Right forelimb (tissue), 1 donor: Measurements from ENCODE around the gene LCN12.

ENCODE experiments used
- DNase-seq: peaks from one replicate; pipeline ENCODE4 v3.0.0-alpha.2; 2018

Gene LCN12

DNA sequence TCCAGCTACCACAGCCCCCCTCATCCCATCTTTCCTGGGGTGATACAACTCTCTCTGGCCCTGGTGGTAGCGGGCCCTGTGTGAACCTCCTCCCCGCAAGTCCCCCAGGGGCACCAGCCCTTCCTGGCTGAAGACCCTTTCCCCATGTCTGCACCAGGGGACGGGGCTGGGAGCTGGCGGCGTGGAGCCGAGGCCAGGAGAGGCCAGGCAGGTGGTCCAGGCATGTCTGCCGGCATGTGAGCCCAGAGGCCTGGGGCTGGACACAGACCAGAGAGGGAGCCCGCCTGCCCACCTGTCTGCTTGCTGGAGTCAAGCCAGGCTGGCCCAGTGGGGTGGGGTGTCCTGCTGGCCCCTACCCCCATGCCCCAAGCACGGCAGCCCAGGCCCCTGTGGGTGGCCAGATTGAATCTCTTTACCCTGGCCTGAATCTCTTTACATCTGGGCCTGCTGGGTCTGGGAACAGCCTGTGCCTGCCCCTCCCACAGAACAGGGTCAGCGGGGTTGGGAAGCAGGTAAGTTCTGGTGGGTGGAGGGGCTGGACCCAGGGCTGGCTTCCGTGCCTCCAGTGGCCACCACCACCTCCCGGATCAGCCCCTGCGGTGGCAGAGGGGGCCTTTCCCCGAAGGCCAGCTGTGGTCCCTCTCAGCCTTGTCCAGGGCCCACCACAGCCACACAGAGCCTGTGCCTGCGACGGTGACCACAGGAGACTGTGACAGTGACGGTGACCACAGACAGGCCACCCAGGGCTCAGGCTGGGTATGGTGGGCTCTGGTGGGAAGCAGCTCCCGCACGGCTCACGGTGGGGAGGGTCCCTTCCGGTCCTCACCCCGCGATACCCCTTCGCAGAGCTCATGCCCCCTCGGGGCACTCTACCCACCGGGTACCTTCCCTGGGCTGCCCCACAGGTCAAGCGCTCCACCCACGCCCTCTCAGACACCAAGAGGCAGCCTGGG lies 7.1 kb downstream of the LCN12 start:
- DNase-seq, result no peak

DNA sequence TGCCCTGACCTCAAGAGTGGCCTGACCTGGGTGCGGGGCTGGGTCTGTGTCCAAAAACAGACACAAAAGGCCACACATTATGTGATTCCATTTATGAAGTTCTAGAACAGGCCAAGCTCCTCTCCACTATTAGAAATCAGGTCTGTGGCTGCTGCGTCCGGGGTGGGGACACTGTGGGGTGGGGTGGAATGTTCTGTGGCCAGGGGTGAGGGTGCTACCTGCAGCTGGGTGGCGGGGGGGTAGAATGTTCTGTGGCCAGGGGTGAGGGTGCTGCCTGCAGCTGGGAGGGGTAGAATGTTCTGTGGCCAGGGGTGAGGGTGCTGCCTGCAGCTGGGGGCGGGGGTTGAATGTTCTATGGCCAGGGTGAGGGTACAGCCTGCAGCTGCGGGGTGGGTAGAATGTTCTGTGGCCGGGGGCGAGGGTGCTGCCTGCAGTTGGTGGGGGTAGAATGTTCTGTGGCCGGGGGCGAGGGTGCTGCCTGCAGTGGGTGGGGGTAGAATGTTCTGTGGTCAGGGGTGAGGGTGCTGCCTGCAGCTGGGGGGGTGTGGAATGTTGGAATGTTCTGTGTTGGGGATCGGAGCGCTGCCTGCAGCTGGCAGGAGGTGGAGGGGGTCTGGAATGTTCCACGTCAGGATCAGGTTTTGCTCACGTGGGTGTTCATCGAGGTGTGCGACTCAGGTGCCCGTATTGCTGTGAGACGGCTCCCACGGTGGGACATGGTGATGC lies 8.3 kb downstream of the LCN12 start:
- no peak for DNase-seq

DNA sequence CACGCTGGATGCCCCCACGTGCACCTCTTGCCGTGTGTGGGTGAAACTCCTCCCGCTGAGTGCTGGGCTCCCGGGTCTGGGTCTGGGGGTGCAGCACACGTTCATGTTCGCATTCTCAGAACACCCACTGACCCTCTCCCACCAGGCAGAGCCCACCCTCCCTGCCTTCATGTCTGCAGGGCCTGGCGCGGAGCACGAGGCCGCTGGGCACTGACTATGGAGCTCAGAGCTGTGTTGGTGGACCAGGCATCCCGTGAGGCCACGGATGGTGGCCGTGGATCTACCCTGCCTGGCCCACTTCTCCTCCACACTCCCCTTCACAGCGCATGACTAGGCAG lies 8.8 kb downstream of the LCN12 start:
- DNase-seq, result no peak

DNA sequence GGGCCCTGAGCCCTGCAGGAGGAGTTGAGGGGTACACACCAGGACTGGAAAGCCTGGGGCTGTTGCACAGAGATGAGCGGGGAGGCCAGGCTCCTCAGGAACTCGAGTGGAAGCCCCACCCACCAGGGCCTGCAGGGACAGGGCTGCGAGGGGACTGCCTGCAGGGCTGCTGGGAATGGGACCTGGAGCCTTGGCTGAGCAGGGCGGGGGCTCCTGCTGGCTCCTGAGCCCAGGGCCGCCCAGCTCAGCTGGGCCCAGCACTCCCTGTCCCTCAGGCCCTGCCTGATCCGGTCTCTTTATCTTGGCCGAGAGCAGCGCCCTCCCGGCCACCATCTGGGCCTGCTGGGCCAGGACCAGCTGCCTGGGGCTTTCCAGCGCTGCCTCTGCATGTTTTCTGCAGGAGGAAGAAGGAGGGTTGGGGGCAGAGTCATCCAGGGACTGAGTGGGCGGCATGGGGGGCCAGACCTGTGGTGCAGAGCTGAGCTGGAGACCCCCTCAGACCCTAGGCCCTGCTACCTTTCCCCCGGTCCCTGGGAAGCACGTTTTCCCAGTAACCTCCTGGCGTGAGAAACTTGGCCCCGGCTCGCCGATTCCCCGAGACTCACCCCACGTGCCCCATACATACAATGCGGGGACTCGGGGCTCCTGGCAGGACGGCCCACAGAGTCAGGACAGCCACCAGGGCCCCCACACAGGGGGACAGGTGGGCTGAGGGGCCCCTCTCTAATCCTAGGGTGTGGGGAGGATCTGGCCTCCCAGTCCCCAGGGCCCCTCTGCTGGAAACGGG lies 9.4 kb downstream of the LCN12 start:
- DNase-seq, result no peak

DNA sequence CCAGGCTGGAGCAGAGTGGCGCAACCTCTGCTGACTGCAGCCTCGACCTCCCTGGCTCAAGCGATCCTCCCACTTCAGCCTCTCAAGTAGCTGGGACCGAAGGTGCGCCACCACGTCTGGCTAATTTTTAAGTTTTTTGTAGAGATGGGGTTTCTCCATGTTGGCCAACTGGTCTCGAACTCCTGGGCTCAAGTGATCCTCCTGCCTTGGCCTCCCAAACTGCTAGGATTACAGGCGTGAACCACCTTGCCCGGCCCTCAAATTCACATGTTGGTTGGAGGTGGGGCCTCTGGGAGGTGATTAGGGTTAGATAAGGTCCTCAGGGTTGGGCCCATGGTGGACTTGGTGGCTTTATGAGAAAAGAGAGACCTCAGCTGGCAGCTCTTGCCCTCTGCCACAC lies 10.1 kb downstream of the LCN12 start:
- no peak for DNase-seq

DNA sequence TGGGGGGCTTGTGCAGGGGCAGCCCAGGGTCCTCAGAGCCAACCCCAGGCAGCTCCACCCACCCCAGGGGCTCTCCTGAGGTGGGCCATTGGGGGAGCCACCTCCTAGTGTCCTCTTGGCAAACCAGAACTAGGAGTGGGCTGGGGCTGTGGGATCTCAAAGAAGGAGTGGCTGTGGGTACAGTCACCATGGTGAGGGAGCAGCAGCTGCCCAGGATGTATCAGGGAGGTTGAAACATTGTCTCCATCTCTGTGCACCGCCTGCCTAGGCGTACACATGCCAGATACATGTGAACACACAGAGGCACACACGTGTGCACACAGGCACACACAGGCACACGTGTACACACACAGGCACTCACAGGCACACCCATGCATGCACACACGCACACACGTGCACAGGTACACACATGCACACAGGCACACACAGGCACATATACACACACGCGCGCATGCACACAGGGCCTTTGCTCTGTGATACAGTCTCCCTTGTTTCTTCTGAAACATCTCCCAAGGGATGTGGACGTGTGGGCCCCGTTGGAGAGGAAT lies 10.7 kb downstream of the LCN12 start:
- DNase-seq, result no peak

DNA sequence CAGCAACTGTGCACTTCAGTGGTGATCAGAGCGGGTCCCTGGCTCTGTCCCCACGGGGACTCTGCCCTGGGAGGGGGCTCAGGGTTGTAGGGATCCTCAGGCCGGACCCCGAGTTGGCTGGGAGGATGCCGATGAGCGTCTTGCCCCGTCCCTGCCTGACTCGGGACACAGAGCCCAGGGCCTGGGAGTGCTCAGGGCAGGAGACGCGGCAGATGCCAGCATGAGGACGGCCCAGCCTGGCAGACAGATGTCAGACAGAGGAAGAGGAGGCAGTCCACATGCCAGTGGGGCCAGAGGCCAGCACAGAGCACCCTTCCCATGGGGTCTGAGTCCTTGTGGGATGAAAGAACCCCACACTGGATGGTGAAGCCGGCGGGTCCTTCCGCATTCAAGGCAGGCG lies 11.3 kb downstream of the LCN12 start:
- DNase-seq, result no peak

DNA sequence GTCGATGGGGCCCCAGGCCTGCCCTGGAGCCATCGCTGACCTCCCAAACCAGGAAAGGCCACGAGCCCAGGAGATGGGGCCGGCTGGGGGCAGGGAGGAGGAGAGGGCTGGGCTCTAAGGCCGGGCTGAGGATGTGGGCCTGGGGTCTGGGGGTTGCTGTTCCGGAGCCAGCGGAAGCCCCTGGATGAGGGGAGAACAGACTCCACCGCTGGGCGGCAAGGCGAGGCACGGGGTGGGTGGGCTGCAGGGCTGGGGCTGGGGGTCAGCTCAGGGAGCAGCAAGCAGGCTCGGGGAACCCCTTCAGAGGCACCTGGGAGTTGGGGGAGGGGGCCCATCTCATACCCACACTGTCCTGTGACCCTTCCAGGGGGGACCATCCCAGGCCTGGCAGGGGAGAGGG lies 11.7 kb downstream of the LCN12 start:
- DNase-seq, result no peak

DNA sequence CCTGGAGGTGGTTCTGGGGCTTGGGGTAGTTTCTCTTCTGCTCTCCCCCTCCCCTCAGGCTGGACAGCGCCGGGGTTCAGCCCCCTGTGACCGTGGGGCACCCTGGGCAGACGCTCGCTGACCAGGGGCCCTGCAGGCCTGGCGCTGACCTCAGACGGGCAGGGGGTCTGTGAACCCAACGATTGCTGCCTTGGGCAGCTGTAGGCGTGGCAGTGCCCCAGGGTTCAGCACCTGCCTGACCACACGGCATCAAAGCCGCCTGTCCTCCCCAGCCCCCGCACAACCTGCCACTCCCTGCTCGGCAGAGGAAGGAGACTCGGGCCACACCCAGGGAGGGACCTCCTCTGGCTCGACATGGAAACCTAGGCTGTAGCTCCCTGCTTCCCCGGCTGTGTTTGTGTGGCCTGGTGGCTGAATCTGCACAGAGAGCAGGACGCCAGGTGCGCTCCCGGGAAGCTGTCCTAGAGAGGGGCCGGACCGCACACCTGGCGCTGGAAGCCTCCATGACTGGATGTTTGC lies 12.2 kb downstream of the LCN12 start:
- no peak for DNase-seq

DNA sequence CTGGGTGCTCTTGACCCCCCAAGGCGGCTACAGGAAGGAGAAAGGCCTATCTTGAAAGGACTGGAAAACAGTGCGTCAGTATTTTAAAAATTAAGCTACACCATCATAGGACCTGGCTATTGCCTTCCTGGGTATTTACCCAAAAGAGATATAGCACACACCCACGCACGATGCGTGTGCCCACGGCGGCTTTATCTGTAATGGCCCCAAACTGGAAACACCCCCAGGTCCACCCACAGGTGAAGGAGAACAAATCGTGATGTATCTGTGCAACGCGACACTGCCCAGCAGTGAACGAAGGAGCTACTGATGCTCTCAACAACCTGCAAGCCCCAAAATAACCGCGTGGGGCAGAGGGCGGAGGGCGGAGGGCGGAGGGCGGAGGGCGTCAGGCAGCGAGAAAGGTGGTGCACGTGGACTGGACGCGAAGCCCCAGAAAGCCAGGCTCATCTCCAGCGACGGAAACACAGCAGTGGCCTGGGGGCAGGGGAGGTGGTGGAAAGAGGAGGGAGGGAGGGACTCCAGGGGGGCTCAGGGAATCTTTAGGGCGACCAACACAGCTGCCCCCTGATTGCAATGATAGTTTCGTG lies 12.9 kb downstream of the LCN12 start:
- DNase-seq, result no peak

DNA sequence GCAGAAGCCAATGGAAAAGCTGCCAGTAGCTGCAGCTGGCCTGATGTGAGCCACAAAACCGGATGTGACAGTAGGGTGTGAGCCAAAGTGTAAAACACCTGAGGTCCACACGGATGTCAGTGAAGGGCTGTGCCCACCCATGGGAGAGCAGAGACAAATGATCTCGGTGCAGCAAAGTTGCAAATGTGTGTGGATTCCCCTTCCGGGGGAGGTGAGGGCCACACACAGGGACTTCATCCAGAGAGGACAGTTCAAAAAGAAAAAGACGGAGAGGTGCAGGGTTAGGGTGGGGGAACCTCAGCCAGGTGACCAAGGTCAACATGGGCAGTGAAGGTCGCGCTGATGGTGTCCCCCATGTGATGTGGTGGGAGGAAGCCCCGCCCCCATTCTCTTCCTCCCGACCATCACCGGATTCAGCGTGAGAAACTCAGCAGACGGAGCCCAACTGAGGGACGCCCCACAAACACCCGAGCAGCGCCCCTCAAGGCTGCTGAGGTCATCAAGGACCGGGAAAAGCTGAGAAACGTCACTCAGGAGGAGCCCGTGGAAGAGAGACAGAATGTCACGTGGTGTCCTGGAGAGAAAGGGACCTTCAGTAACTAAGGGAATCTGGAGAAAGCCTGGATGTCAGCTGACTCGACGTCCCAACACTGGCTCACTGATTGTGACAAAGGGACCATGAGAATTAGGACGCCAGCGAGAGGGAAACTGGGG lies 13.9 kb downstream of the LCN12 start:
- DNase-seq, result no peak

DNA sequence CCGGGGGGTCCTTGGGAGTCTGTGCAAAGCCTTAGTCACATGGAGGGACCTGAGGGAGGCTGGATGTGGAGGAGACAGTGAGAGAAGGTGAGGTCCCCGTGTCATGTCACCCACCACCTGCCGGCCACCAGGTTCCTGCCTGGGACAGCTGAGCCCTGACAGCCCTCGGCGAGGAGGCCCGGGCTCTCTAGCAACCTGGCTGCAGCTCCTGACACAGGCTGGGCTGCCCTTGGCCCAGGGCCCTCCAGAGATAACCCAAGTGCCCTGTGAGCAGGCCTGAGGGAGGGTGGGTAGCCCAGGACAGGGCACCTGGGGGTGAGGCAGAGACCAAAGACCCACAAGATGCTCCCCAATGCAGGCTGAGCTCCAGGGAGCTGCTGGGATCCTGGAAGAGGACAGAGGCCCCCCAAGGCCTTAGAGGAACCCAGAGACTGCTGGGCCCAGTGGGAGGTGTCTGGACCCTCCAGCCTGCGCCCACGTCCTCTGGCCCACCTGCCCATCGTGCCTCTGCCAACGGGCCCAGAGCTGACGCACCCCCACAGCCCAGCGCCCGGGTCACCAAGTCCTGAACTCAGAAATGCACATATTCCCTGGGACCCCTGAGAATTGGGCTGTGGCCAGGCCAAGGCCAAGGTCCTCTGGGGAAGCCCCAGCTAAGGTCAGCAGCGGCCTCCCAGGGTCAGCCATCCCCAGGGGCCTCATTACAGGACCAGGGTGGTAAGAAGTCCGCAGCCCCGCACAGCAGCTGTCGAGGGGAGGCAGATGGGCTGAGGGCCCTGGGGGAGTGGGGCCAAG lies 16.5 kb downstream of the LCN12 start:
- no peak for DNase-seq

DNA sequence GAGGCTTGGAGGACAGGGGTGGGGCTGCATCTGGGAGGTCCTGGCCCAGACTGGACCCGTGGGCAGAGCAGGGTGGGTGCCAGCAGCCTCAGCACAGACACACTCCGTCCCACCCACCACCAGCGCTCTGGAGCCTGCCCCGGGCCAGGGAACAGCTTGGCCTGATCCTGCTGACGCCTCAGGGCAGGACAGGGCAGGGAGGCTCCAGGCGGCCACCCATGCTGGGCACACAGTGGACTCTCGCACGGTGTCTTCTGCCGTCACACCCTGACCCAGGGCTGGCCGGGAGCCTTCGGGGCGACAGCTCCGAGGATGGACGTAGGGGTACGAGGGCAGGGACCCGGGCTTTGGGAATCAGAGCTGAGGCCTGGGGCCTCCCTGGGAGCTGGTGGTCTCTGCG lies 17.1 kb downstream of the LCN12 start:
- DNase-seq, result no peak

DNA sequence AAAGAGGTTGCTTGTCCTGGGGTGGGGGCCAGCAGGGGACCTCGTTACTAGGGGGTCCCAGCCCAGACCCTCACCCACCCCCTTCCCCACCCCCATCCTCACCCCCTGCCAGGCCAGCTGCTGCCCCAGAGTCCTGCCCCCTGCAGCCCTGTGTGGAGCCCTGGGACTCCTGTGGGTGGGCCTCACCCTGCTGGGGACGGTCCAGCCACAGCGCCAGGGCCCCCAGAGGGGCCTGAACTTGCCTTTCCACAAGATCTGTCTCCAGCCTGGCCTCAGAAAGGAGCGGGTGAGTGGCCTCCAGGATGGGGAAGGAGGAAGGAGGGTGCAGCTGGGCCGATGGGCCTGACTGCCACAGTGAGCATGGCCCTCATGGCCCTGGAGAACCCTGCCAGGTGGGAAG lies 17.7 kb downstream of the LCN12 start:
- DNase-seq, result no peak

DNA sequence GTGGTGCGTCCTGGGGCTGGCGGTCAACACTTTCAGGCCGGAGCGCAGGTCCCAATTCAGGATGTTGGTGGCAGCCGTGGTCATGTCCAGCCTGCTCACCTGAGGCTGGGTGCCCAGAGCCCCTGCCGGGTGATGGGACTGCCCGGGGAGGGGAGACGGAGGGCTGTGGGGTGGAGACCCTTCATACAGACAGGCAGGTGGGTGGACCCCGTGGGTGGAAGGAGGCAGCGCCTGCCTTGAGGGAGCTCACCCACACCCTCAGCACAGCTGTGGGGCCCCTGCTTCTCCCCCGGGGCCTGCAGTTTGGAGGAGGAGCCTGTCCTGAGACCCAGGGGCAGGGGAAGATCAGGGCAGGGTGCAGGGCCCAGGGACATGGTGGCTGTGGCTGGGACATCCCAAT lies 18.3 kb downstream of the LCN12 start:
- DNase-seq, result no peak

DNA sequence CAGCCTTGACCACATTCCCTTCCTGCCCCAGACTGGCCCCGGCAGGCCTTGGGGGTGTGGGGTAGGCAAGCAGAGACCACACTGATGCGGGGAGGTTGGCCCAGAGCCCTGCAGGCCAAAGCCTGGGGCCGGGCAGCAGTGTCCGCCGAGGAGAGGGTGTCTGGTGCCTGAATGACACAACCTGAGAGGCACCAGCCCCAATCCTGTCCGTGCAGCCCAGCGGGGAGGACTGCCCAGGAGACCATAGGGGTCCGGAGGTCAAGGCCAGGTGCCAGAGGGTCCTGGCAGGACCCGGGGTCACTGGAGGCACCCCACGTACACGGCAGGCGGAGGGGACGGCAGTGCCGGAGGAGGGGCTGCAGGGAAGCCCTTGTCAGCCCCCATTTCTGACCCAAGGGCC lies 19.7 kb downstream of the LCN12 start:
- no peak for DNase-seq

DNA sequence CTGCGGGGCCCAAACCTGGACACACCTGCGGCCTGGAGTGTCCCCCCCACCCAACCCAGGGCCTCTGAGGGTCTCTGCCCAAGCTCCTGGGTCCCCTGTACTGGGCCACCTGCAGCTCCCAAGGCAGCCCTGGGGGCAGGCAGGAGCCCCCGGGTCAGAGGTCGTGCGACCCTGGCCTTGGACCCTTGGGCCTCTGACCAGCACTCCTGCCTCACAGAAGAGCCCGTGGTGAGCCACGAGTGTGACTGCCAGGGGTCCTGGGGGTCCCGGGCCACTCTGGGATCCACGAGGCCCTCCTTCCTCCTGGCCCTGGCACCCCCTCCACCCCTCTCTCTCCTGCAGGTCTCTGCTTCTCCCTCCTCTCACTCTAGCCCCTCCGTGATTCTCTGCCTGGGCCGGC lies 20.3 kb downstream of the LCN12 start:
- no peak for DNase-seq

DNA sequence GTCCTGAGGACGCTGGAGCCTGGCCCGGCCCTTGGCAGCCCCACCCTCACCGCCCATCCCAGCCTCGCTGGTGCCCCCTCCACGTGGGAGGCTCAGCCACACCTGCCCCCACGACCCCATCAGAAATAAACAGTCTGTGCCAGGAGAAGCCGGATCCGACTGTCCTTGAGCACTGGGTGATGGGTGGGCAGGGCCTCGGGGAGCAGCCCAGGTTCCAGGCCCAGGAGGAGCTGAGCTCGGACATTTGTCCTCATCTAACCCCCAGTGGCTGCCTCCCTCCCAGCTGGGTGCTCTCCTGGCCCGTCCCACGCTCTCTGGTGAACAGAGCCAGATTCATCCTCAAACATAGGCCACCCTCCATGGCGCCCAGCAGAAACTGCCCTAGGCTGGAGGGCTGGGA lies 20.7 kb downstream of the LCN12 start:
- DNase-seq, result no peak

DNA sequence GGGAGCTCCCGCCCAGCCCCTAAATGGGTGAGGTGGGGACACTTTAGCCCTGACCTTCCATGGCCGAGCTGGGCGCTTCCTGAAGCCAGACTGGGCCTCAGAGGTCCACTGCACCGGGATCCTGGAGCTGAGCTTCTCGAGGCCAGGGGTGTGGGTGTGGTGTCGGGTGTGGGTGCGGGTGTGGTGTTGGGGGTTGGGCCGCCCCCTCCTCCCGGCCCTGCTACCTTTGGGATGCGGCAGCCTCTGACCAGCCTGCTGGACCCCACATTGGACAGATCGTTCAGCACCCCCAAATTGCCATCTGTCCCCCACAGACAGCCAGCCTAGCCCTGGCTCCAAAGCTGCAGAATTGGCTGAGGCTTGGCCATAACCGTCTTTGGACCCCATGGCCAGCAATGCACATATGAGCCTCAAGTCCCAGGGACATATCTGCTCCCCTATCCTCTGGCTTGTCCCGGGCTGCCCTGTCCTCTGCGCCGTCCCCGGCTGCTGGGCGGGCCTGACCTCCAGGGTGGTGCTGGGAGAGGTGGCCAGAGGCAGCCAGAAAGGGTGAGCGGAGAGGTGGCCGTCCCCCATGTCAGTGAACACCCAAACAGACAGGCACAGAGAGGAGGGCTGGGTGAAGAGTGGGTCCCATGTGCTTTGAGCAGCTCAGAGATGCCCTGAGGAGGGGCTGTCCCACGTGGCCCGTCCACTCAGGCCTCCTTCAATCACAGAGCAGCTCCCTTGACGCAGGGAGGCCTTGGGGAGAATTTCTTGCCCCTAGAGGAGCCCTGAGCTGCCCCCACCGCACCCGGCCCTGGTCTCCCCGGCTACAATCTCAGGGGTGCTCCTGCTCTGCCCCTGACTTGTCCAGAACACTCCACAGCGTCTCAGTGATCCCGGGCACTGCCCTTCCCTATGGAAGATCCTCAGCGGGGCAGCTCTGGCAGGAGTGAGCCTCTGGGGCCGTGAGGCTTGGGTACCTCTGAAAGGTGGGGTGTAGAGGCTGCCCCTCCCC lies 21.8 kb downstream of the LCN12 start:
- DNase-seq, result no peak
